Stimulated activated CD4-positive, alpha-beta T cell treated with anti-CD3 and anti-CD28 coated beads, Interleukin-15, amount 100 ng/mL, for 1 hour (primary cell): ENCODE results near the gene SMIM20.
"Not testable (repeated sequence)": the region's sequence is repeated elsewhere in the genome, so short reads cannot be mapped to it uniquely, and the experiment has no call there.

Experiments used
- DNase-seq, 2 donors: peaks; one replicate each; pipeline ENCODE4 v3.0.0-alpha.2; 2020; ENCODE audit warnings: low read depth in 1 of 2, low spot score in 1 of 2

Gene SMIM20

DNA sequence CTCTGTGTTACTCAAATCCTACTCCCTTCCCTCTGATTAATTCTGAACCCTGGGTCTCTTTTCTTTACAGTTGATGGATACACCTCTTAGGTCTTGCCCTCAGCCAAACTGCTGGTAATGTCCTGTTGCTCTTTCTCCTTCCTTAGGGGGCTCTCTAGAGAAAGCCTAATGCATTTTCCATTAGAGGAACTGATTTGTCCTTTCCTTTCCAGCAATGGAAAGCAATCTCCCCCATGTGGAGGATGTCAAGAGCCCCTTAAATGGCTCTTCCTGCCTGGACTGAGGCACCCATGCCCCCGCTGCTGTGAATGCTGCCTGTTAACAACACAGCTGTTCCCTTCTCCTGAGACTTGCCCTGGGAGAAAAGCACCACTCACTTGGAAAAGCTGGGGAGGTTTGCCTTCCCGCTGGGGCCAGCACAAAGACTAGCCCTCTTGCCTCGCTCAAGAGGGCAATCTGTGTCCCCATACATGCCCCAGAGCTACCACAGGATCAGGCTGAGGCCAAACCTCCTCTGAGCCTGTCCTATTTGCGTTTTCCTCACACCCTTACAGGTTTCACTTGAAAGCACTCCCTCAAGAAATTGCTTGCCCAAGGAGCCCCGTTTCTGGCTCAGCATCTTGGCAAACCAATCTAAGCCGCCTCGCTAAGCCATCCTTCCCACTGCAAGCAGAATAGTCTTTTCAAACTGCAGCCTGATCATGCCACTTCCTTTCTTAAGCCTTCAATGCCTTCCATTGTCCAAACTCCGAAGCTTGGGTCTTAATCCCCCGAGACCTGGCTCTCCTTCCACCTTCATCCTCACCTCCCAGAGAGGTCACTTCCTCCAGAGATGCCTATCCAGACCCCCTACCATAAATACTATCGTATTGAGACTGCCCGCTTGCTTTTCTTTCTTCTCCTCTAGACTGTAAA is 23.2 kb upstream of the SMIM20 start:
- DNase-seq: no peak

DNA sequence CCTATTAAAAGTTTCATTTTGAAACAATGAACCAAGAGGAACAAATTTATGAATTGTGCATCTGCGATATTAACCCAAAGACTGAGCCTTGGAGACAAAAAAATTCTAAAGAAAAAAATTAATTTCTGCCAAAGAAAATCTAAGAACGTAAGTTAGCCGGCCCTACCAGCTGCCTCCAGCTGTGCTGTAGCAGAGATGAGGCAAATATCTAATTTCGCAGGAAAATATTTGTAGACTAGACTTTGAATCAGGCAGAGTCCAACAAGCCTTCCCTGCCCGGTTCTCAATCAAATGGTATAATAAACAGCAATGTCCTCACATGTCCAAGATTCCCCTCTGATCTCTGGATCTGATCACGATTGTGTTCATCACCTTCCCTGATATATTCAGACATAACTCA is 21.2 kb upstream of the SMIM20 start:
- no peak for DNase-seq

DNA sequence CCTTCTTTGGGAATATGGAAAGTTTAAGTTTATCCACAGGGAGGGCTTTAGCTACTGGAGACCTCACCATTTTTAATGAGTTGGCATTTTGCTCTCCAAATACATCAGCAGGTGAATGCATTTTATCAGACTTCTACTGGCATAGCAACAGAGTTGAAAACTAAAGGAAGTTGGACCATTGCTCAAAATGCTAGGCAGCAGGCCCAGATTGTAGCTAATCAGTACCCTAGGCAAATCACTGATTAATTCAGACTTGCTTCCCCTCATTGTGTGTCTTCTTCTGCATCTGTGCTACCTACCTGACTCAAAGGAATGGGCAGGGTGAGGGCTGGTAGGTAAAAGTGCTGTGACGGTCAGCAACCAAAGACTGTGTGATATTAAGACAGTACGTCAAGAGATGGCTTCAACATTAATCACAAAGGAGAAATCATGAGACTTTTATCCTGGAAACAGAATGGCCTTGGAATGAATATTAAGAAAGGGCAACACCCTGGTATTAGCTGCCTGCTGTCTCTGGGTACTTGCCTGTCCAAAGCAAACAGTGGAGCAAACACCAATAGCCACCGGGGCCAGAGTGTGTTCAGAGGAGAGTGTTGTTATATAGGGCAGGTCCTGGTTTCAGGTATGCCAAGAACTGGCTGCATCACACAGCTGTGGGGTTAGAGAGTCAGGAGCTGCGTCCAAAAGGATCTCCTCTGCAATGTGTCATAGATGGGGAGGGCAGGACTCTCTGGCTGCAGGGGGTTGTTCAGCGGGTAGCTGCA is 17.1 kb upstream of the SMIM20 start:
- no peak for DNase-seq

DNA sequence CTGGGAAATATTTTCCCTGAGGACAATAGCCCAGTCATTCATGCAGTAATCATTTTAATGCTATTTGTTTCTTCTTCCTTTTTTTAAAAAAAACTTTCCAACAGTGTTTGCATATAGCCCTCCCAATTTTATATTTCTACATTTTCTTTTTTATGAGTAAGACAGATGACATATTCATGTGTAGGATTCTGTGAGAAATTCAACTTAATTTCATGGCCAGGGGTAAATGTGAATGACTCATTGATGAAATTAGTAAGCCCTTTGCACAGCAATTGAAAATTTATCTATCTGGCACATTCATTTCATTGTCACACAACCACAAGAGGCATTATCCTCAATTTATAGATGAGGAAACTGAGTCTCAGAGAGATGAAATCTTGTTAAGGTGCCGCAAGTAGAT is 13.7 kb upstream of the SMIM20 start:
- DNase-seq: no peak

DNA sequence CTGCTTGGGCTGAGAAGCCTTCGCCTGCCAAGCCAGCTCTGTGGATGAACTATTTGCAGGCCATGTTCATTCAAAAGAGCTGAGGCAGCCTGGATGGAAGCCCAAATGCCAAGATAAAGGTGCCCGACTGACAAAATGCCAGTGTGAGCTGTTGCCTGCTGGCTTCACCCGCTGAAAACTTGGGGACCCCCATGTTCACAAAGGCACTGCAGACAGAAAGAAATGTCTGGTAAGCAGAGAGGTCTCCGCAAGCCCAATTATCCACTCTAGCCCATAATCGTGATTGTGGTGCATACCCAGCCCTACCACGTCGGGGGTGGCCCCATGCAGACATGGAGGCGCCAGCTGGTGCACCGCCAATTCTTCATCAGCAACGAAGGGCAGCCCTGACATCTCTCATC is 13.0 kb upstream of the SMIM20 start:
- DNase-seq: no peak

DNA sequence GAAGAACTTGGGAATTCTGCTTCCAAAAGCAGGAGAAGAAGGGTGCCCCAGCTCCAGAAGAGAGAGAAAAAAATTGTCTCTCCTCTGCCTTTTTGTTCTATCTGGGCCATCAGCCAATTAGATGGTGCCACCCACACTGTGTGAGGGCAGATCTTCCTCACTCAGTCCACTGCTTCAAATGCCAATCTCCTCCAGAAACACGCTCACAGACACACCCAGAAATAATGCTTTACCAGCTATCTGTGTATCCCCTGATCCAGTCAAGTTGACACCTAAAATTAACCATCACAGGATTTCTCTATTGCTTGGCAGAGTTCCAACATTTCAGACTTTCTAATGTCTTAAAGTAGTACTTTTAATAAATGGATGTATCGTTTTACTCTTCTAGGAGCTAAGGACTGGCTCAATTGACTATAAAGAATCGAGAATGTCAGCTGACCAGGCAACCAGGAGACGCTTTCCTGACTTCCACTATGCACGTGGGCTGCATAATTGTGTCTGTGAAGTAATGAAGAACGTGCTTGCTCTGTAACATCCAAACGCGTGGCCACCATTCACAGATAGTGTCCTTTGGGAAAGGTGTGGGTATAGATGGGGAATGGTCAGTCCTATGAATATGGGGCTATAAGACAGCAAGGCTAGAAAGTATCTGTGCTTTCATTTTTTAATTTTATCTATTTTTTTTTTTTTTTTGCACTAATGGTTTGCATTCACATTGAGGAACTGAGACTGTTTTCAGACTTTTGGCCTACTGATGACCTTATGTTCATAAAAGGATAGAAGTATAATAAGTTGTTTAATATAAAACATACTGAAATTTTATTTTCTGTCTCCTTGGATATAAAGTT is 9.9 kb upstream of the SMIM20 start:
- DNase-seq: no peak

DNA sequence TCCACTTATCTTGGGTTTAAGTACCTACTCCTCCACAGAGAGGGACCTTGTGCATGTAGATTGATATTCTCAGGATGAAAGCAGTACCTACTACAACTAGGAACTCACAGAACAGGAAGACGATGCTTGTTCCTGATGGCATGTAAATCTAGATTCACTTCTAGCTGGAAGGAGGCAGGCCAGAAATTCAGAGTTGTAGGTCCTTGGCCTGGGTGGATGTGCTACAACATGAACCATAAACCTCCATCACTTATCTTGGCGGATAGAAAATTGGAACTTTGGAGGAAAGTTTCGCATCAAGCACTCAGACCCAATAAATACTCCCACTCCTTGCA is 9.3 kb upstream of the SMIM20 start:
- no peak for DNase-seq

DNA sequence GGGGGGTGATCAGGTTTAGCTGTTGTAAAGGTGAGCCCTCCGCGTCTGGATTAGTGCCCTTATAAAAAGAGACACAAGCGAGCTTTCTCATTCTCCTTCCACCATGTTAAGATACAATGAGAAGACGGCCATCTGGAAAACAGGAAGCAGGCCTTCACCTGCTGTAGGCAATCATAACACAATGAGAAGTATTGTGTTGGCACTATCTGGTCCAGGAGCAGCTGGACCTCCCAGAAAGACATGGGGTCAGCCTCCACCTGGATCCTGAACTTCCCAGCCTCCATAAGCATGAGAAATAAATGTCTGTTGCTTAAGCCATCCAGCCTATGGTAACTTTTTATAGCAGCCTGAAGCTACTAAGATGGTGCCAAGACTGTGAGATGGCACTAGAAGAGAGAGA is 8.6 kb upstream of the SMIM20 start:
- no peak for DNase-seq

DNA sequence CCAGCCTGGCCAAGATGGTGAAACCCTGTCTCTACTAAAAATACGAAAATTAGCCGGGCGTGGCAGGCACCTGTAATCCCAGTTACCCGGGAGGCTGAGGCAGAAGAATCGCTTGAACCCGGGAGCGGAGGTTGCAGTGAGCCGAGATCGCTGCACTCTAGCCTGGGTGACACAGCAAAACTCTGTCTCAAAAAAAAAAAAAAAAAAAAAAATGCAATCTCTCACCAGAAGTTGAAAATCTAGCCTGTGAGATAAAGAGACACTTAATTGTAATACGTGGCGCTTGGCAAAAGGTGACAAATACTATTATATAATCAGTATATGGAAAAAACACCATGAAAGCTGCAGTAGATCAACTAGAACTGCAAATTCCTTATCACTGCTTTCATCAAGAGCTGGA is 7.9 kb upstream of the SMIM20 start:
- DNase-seq: not testable (repeated sequence)

DNA sequence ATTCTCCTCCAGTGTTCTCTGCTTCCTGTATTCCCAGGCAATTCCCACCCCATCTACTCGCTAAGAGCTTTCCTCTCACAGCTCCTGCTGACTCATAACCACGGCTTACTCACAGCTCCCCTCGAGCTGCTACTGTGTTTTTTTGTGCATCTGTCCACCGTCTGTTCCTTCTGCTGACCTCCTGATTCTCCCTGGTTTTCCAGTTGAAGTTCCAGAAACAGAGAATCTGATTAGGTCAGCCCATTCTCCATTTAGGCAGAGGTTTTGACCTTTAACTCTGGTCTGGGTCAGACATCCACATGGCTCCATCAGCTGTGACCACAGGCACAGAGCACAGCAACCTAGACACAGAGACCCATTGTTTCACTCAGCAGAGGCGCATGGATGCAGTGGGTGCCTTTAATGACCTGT is 5.5 kb upstream of the SMIM20 start:
- no peak for DNase-seq

DNA sequence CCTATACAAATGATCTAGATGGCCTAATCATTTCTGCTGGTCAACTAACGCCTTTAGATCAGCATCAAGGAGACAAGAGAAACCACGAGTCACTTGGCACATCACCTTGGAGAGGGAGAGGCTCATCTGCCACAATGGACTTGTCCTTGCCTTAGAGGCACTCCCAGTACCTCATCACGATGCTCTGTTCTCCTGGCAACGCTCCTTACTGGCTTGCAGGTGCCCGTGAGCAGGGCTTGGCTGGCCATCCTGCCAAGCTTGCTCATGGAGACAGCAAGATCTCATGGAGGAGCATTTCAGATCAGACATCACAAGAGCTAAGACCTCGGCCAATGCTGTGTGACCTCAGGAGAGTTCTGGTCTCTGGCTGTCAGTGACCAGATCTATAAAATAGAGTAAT is 2.7 kb upstream of the SMIM20 start:
- DNase-seq: no peak

DNA sequence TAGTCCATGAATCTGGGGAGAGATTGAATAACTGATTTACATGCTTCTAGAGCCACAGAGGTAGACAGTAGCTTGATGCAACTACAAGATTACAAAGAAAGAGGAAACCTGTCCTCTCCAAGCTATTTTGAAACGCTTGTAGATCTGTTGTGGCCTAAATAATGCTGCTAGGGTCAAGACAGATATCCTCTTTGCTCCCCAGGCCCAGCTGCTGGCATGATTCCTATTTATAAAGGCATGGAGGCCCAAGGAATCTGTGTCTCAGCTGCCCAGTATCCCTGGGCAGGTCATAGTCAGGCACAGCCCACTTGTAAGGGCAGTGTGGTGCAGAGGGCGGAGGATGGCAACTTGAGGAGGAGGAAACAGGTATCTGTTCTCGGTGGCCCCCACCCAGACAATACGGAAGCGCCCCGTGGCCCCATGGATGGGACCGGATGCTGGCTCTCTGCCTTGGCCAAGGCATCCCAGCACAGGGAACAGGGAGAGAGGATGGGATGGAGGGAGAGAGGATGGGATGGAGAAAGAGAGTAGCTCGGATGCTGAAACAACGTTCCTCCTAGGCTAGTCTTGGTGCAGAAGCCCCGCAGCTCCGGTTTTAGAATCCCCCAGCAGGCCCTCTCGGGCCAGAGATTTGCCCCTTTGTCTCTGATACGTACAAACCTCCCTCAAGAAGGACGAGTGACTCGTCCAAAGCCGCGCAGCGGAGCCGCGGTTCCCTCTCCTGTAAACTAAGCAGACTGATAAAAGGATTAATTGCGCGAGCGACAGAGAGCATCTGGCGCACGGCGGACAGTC is 767 bp upstream of the SMIM20 start:
- DNase-seq: peak in 1 of 2 donors; percentile 5

DNA sequence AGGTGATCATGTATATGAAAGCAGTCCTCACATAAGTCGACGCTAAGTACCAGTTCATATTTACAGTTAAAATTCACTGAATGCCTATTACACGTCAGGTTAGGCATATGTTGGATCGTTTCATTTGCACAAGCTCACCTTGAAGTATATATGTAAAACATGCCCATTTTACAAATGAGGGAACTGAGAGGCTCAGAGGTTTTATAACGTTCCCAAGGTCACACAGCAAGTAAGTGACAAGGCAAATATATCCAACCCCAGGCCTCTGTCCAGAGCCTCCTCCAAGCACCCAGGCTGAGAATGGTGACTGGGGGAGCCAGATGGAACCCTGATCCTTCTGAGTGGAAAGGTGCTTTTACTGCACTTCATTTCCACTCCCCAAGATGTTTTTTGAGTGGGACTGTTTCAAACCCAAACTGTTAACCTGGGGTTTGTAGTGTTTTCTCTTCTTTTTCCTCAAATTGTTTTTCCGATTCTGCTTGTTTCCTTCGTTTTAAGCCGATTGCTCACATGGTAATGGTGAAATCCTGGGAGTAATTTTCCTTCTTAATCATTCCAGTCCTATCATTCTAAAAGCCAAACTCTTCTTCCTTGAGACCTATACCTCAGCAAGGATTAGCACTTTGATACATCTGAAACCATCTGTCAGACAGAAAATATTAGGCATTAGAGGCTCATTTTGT is 791 bp downstream of the SMIM20 start:
- no peak for DNase-seq

DNA sequence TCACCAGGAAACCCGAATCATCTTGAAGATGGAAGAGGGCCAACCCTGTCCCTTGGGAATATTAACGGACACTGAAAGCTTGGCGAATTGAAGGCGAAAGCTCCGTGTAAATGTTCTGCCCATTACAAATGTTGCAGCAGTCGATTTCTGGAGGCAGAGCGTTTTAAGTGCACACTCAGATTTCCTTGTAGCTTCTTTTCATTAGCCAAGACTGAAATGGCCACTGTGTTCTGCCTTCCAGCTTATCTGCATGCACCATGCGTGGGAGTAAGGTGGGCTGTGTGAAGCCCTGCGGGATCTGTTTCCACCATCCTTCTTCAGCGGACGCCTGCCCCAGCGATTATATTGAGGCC is 1.3 kb downstream of the SMIM20 start:
- no peak for DNase-seq

DNA sequence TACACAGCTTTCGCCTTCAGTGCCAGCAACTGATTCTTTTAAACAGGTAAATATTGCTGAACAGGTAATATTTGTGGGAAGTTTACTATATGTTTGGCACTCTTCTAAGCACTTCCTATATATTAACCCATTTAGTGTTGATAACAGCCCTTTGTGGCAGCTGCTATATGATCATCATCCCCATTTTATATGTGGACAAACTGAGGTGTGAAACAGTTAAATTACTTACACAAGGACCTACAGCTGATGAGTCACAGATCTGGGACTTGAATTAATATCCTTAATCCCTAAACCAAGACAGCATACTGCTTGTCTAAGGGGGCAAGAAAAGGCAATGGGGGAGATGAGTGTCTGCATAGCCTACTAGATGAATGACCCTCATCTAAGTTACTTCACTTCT is 2.9 kb downstream of the SMIM20 start:
- no peak for DNase-seq

DNA sequence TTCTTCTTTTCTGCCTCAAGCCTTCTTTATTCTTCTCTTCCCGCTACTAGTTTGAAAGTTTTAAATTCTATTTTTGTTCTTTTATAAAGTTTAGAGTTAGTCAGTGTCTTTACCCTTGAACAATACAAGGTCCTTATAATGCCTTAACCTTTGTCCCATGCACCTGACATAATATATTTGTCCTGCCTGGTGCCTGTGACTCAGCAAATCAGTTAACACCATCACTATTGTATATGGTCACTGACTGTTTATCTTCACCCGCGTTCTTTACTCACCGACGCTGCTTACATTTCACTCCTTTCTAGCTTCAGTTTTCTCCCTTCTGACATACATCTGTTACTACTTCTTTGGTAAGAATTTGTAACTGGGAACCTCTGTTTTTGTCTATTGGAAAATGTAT is 5.7 kb downstream of the SMIM20 start:
- no peak for DNase-seq

DNA sequence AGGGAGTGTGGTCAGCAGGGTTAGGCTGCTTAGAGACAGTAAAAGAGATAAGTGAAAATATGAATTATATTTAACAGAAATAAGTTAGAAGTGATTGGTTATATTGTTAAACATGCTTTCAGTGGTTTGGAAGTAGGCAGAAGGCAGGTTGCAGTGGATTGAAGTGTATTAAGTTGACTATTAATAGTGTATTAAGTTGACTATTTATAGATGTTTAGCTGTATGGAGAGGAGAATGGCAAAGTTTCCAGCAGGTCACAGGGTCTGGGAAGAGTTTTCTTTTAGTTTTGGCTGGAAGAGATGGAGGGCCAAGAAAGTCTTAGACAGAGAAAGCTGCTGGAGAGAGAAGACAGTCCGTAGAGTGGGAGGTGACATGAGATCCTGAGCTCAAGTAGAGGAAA is 7.9 kb downstream of the SMIM20 start:
- DNase-seq: no peak

DNA sequence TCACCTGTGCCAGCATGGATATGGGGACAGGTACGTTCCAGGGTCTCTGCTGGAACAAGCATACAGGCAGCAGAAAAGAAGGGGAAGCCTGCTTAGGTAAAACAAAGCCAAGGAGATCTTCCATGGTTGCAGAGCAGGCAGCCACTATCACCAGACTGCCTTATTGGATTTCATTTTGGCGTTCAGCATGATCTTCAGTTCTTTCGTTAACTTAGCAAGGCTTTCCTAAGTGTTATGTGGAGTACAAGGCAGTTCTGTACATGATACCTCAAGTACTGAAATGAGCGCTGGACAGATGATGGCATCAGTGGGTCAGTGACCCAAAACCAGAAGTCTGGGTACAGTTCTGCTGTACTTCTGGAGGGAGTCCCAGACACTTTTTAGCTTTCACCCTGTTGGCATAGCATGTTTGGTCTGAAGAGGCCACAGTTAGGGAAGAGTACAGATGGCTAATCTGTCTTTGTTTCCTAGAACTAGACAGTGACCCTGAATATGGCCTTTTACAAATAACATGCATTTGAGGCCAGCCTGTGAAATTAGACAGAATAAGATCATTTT is 8.9 kb downstream of the SMIM20 start:
- DNase-seq: no peak

DNA sequence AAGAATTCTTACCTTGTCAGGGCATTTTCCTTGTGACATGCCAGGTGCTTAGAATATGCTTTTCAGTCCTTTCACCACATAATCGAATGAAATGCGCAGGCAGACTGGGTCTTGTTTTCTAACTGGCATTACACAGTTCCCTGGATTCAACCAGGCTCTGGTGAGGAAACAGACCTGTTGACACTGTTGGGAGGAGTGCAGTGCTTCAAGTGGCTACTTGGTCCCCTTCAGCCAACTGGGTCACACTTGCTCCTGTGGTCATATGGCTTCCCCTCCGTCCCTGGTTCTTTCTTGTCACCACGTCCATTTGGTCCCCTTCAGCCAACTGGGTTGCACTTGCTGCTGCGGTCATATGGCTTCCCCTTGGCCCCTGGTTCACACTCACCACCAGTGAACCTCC is 9.7 kb downstream of the SMIM20 start:
- no peak for DNase-seq
